ENCODE measurements around the gene PDSS2. TPM values are rescaled to one million over a fixed set of nuclear protein-coding genes. Genes with fewer than 3 reads are reported as not detected.

Gene PDSS2
- total RNA-seq, 3 donors from 2014 or later (not counting 1 experiment from before 2014, with no cell fraction given) = 11.2 to 15.5 (median 14.2) TPM

DNA sequence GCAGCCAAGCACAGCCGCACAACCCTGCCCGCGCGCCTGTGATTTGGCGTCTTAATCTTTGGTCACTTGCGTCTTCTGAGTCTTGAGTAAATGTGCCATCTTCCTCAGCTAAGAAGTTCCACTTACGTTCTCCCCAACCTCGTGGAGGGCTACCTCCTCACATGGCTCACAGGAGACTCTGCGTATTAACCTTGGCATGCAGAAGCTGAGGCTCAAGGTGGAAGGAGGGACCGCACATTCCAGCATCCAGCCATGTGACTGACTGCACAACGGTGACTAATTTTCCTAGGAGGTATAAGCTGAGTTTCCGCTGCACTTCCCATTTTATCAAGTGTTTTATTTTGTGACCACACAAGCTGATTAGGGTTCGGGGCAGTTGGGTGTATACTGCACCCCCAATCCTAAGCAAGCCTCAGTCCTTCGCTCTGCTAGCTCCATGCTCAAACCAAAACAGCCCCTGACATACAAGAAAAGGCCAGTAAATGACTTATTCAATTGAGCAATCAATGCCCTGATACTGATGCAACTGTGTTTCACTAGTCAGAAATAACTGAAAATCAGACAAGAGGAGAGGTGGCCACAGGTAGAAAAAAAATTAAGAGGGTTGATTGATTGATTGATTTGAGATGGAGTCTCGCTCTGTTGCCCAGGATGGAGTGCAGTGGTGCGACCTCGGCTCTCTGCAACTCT, 351.0 kb downstream of the PDSS2 start:
- Mint-ChIP-seq H3K27me3 (ENCODE audit: low read depth in 2 of 2) (no peaks in the 10 kb centered on the region), H3K36me3 (no peaks in the 10 kb centered on the region), H3K4me3 (no peak overlapping the region), H3K4me1 (peaks cover 0 to under 1% of the 10 kb centered on the region in 2 donors), H3K27ac (no peak overlapping the region), H3K9me3 (no peaks in the 10 kb centered on the region)
- ATAC-seq = no peak
- Histone ChIP-seq H3K4me1 (ENCODE audit: control insufficient read depth, insufficient read depth, low read length) (no peaks in the 10 kb centered on the region), H3K27me3 (ENCODE audit: control insufficient read depth, insufficient read depth, low read length) (no peaks in the 10 kb centered on the region), H3K27ac (ENCODE audit: low read length) (no peak overlapping the region), H3K9me3 (ENCODE audit: control insufficient read depth, insufficient read depth, low read length) (no peaks in the 10 kb centered on the region), H3K36me3 (ENCODE audit: control insufficient read depth, insufficient read depth, low read length) (no peaks in the 10 kb centered on the region), H3K4me3 (ENCODE audit: low read length) (no peak overlapping the region)
- TF ChIP-seq, protein P1, sequence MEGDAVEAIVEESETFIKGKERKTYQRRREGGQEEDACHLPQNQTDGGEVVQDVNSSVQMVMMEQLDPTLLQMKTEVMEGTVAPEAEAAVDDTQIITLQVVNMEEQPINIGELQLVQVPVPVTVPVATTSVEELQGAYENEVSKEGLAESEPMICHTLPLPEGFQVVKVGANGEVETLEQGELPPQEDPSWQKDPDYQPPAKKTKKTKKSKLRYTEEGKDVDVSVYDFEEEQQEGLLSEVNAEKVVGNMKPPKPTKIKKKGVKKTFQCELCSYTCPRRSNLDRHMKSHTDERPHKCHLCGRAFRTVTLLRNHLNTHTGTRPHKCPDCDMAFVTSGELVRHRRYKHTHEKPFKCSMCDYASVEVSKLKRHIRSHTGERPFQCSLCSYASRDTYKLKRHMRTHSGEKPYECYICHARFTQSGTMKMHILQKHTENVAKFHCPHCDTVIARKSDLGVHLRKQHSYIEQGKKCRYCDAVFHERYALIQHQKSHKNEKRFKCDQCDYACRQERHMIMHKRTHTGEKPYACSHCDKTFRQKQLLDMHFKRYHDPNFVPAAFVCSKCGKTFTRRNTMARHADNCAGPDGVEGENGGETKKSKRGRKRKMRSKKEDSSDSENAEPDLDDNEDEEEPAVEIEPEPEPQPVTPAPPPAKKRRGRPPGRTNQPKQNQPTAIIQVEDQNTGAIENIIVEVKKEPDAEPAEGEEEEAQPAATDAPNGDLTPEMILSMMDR (IDR thresholded peaks at IDR 0.05) = no peak
- WGBS (ENCODE audit: insufficient coverage) = 95% methylated on average over 17 of the region's 17 CpGs
- intact Hi-C loops (cut with micrococcal nuclease) = no loop called here
- DNase-seq = no peak

DNA sequence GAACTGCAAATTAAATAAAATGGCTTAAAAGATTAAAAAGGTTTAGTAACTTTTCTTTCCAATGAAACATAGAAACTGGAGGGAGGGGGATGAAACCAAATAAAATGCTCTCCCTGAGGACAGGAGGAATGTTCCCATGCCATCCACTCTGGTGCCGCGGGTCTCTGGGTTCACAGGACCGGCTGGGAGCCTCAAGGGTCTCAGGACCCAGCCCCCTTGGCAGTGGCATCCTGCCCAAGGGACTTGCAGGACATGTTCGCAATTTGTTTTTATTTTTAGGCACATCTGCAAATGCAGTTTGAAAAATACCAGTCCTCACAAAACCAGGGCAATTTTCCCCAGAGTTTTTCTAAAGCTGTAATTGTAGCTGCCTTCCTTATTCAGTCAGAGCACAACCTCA, 351.6 kb downstream of the PDSS2 start:
- no peak overlapping the region for H3K27ac ChIP-seq (ENCODE audit: low read length)
- H3K36me3 ChIP-seq (ENCODE audit: control insufficient read depth, insufficient read depth, low read length) = no peaks in the 10 kb centered on the region
- 91% methylated on average over 4 of the region's 4 CpGs for WGBS (ENCODE audit: insufficient coverage)
- H3K4me3 ChIP-seq (ENCODE audit: low read length) = no peak overlapping the region
- no peak overlapping the region for H3K4me3 Mint-ChIP-seq
- H3K4me1 ChIP-seq (ENCODE audit: control insufficient read depth, insufficient read depth, low read length) = no peaks in the 10 kb centered on the region
- H3K36me3 Mint-ChIP-seq = no peaks in the 10 kb centered on the region
- intact Hi-C loops (cut with micrococcal nuclease) = no loop called here
- H3K27me3 ChIP-seq (ENCODE audit: control insufficient read depth, insufficient read depth, low read length) = no peaks in the 10 kb centered on the region
- H3K9me3 ChIP-seq (ENCODE audit: control insufficient read depth, insufficient read depth, low read length) = no peaks in the 10 kb centered on the region
- no peak overlapping the region for H3K27ac Mint-ChIP-seq
- H3K27me3 Mint-ChIP-seq (ENCODE audit: low read depth in 2 of 2) = no peaks in the 10 kb centered on the region
- ATAC-seq = no peak
- no peaks in the 10 kb centered on the region for H3K4me1 Mint-ChIP-seq
- TF ChIP-seq, protein P1 (IDR thresholded peaks at IDR 0.05) = no peak
- no peak for DNase-seq
- no peaks in the 10 kb centered on the region for H3K9me3 Mint-ChIP-seq

DNA sequence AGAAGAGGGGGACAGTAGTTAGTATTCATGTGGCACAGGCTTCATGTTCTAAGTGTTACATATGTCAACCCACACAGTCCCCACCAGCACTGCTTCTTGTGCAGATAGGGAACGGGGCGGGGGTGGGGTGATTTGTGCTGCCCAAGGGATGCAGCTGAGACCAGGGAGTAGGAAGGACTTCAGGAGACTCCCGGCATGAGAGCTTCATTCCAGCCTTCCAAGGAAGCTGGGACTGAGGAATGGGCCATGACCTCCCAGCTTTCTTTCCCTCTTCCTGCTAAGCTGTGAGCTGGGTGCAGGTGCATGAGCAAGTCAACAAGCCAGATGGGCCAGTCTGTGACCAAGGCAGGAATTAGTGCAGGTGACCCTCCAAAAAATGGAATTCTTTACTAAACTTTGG, 353.2 kb downstream of the PDSS2 start:
- Mint-ChIP-seq H3K4me3 (no peak overlapping the region), H3K36me3 (no peaks in the 10 kb centered on the region), H3K9me3 (no peaks in the 10 kb centered on the region), H3K4me1 (no peaks in the 10 kb centered on the region), H3K27ac (no peak overlapping the region), H3K27me3 (ENCODE audit: low read depth in 2 of 2) (no peaks in the 10 kb centered on the region)
- Histone ChIP-seq H3K4me3 (ENCODE audit: low read length) (no peak overlapping the region), H3K36me3 (ENCODE audit: control insufficient read depth, insufficient read depth, low read length) (no peaks in the 10 kb centered on the region), H3K27ac (ENCODE audit: low read length) (no peak overlapping the region), H3K4me1 (ENCODE audit: control insufficient read depth, insufficient read depth, low read length) (no peaks in the 10 kb centered on the region), H3K27me3 (ENCODE audit: control insufficient read depth, insufficient read depth, low read length) (no peaks in the 10 kb centered on the region), H3K9me3 (ENCODE audit: control insufficient read depth, insufficient read depth, low read length) (no peaks in the 10 kb centered on the region)
- no peak for DNase-seq
- WGBS (ENCODE audit: insufficient coverage) = 83% methylated on average over 3 of the region's 3 CpGs
- intact Hi-C loops (cut with micrococcal nuclease) = no loop called here
- TF ChIP-seq, protein P1 (IDR thresholded peaks at IDR 0.05) = no peak
- ATAC-seq = peak in 1 of 3 donors; percentile 21
